Endothelial cell of umbilical vein (primary cell): ENCODE measurements around the gene ACR. TPM values are rescaled to one million over a fixed set of nuclear protein-coding genes. Genes with fewer than 3 reads are reported as not detected.

ENCODE experiments used
- BruUV-seq: library from RNA; stranded (reverse); fragments of 400-500 nt; replicated peaks from 2 replicates; lab custom pipeline; 2021; lab: Mats Ljungman, UMichigan
- CTCF ChIA-PET: fragments of 300-600, 350-600 bp; sonication (Branson Sonifier 250); formaldehyde crosslinking; loops from one replicate; lab custom pipeline; 2021; ENCODE audit warnings: antibody characterized with exemption, inconsistent platforms; lab: Charles Lee
- POLR2A ChIA-PET: fragments of 300-600, 350-600 bp; sonication (Branson Sonifier 250); formaldehyde crosslinking; loops from one replicate; lab custom pipeline; 2021; ENCODE audit warnings: antibody characterized with exemption, inconsistent platforms; lab: Charles Lee
- DNase-seq: peaks from one replicate; pipeline ENCODE4 v3.0.0-alpha.2; 2011; ENCODE audit warnings: low read depth, low spot score
- FAIRE-seq: peaks from 2 replicates; lab custom pipeline; 2011; peaks lifted over from hg19 to GRCh38; lab: Jason Lieb, UNC
- H2AFZ ChIP-seq: 2 replicates; pipeline ENCODE4 v1.6.0; 2012; ENCODE audit warnings: low read depth, low read length, control low read depth, inconsistent platforms
- H3K27ac ChIP-seq: 2 replicates; pipeline ENCODE4 v1.5.1; 2011; ENCODE audit warnings: low read depth, mild to moderate bottlenecking, control low read depth, low read length, moderate library complexity; ENCODE audit not compliant: insufficient read depth
- H3K27me3 ChIP-seq, 2 experiments: 2 replicates each; pipeline versions ENCODE4 v1.6.0 to v1.6.1; 2011; ENCODE audit warnings: low read length in 2 of 2, mixed read lengths in 1 of 2; ENCODE audit not compliant: control insufficient read depth in 2 of 2, insufficient read depth in 2 of 2
- H3K36me3 ChIP-seq, 2 experiments: 2 replicates in 1 of 2; 3 replicates in 1 of 2; pipeline ENCODE4 v1.5.1; 2011; ENCODE audit warnings: low read length in 2 of 2, mild to moderate bottlenecking in 1 of 2, moderate library complexity in 1 of 2; ENCODE audit not compliant: control insufficient read depth in 2 of 2, insufficient read depth in 2 of 2; ENCODE audit errors: extremely low read depth in 1 of 2
- H3K4me1 ChIP-seq: 3 replicates; pipeline ENCODE4 v1.5.1; 2011; ENCODE audit warnings: mild to moderate bottlenecking, low read length; ENCODE audit not compliant: control insufficient read depth, insufficient read depth; ENCODE audit errors: extremely low read depth
- H3K4me2 ChIP-seq: 2 replicates; pipeline ENCODE4 v1.6.1; 2011; ENCODE audit warnings: low read length, control low read depth, mixed read lengths; ENCODE audit not compliant: insufficient read depth
- H3K4me3 ChIP-seq, 3 experiments: fragments of 200-600 bp in 1 of 3; sonication (generic), shearing (Covaris generic) in 1 of 3; replicated peaks in 1 of 3; 2 replicates each; pipeline ENCODE4 v1.5.1; 2011 to 2016; ENCODE audit warnings: control low read depth in 3 of 3, low read length in 3 of 3, mild to moderate bottlenecking in 2 of 3, inconsistent platforms in 1 of 3, low read depth in 1 of 3, moderate library complexity in 1 of 3; ENCODE audit not compliant: insufficient read depth in 1 of 3
- H3K79me2 ChIP-seq: 2 replicates; pipeline ENCODE4 v1.6.0; 2012; ENCODE audit warnings: low read length, inconsistent platforms; ENCODE audit not compliant: control insufficient read depth, insufficient read depth
- H3K9ac ChIP-seq: replicated peaks from 2 replicates; pipeline ENCODE3; 2011; ENCODE audit warnings: low read length, control low read depth; ENCODE audit not compliant: insufficient read depth; ENCODE audit errors: extremely low read depth
- H3K9me1 ChIP-seq: replicated peaks from 3 replicates; pipeline ENCODE4 v1.6.0; 2011; ENCODE audit warnings: mild to moderate bottlenecking, low read length; ENCODE audit not compliant: control insufficient read depth, insufficient read depth; ENCODE audit errors: extremely low read depth
- H3K9me3 ChIP-seq: replicated peaks from 2 replicates; pipeline ENCODE4 v1.5.1; 2012; ENCODE audit warnings: low read length, inconsistent platforms; ENCODE audit not compliant: control insufficient read depth, insufficient read depth
- H4K20me1 ChIP-seq: replicated peaks from 2 replicates; pipeline ENCODE3; 2011; ENCODE audit warnings: mild to moderate bottlenecking, low read length; ENCODE audit not compliant: control insufficient read depth, insufficient read depth; ENCODE audit errors: extremely low read depth
- EZH2 ChIP-seq: IDR thresholded peaks from 2 replicates; pipeline ENCODE4 v1.6.1; 2012; ENCODE audit warnings: borderline replicate concordance, low read depth, mild to moderate bottlenecking, moderate library complexity, low read length, inconsistent platforms; ENCODE audit not compliant: severe bottlenecking
- FOS ChIP-seq: IDR thresholded peaks from 2 replicates; pipeline ENCODE4 v1.6.1; 2011; ENCODE audit warnings: mild to moderate bottlenecking, low read length, moderate library complexity, borderline replicate concordance; ENCODE audit not compliant: insufficient read depth
- GATA2 ChIP-seq: IDR thresholded peaks from 2 replicates; pipeline ENCODE4 v1.7.0; 2011; ENCODE audit warnings: low read depth, mild to moderate bottlenecking, moderate library complexity, mixed read lengths, low read length; ENCODE audit not compliant: insufficient read length, insufficient read depth
- JUN ChIP-seq: IDR thresholded peaks from 2 replicates; pipeline ENCODE4 v1.6.1; 2011; ENCODE audit warnings: borderline replicate concordance, low read depth; ENCODE audit not compliant: insufficient read length, insufficient read depth
- MAX ChIP-seq: IDR thresholded peaks from 2 replicates; pipeline ENCODE4 v1.6.1; 2011; ENCODE audit not compliant: insufficient read depth, insufficient read length
- MYC ChIP-seq: IDR thresholded peaks from one replicate; pipeline ENCODE4 v1.6.1; 2011; ENCODE audit warnings: mild to moderate bottlenecking, low read depth, low read length
- POLR2A ChIP-seq: IDR thresholded peaks from 2 replicates; pipeline ENCODE4 v1.6.1; 2012; ENCODE audit warnings: low read depth, mild to moderate bottlenecking, control low read depth, low read length
- POLR2AphosphoS5 ChIP-seq: IDR thresholded peaks from 2 replicates; pipeline ENCODE4 v1.6.1; 2012; ENCODE audit warnings: low read depth, mild to moderate bottlenecking, control low read depth, low read length, moderate library complexity; ENCODE audit not compliant: insufficient read depth
- dilution Hi-C: fragments of 300-500 bp; cut with MboI; formaldehyde crosslinking; loops from one replicate; pipeline ENCODE4 v1.15.0; 2019; ENCODE audit warnings: low sequenced_read_pairs; ENCODE audit not compliant: extremely low pct_ligation_motif_present
- intact Hi-C: fragments of 100-400 bp; cut with micrococcal nuclease; formaldehyde crosslinking; loops from one replicate; pipeline ENCODE4 v1.10.0; 2022
- polyA plus RNA-seq, 4 experiments: library from polyadenylated mRNA; depleted of rRNA in 3 of 4; stranded (reverse) in 3 of 4; unstranded in 1 of 4; fragments of >200 nt; gene quantifications; 2 replicates each; pipeline versions ENCODE4 v1.2.1 to v1.2.3, GENCODE V29; 2011 to 2012; ENCODE audit warnings: missing spikeins in 1 of 4
- total RNA-seq: library from RNA; stranded (reverse); gene quantifications from 2 replicates; pipeline ENCODE4 v1.2.3, GENCODE V29; 2021
- TF ChIP-seq, protein P1 (sequence below), 2 donors: IDR thresholded peaks; 1 replicate in 1 of 2; 2 replicates in 1 of 2; pipeline ENCODE4 v1.5.1; 2011; ENCODE audit warnings: low read length in 2 of 2, mild to moderate bottlenecking in 2 of 2, moderate library complexity in 2 of 2, control low read depth in 1 of 2, inconsistent platforms in 1 of 2, low read depth in 1 of 2; ENCODE audit not compliant: insufficient read depth in 1 of 2; ENCODE audit errors: extremely low read depth in 1 of 2

The ACR gene
- total and polyA plus RNA-seq, 2 donors (not counting 3 experiments of a cell fraction or from before 2014, with no cell fraction given): 0.91 to 4.1 TPM

GRCh38 chr22:50716290-50717024 is 21.5 kb upstream of the ACR start:
- H3K9me3 ChIP-seq: no peaks in the 10 kb centered on the region
- CTCF ChIA-PET: no interaction called here

More at GRCh38 chr22:50716290-50717024, 21.5 kb upstream of the ACR start:
- Histone ChIP-seq H3K27ac (no peak overlapping the region), H3K4me1 (no peaks in the 10 kb centered on the region), H3K27me3 (no peaks in the 10 kb centered on the region), H4K20me1 (no peaks in the 10 kb centered on the region), H2AFZ (no peak overlapping the region), H3K36me3 (peaks cover 32 to 72% of the 10 kb centered on the region in 2 experiments), H3K4me2 (no peak overlapping the region), H3K4me3 (no peak overlapping the region), H3K9ac (no peak overlapping the region), H3K79me2 (peaks cover 6% of the 10 kb centered on the region), H3K9me1 (no peaks in the 10 kb centered on the region)
- TF ChIP-seq MAX (no peak), MYC (no peak), FOS (no peak), POLR2A (no peak), JUN (no peak), POLR2AphosphoS5 (no peak), GATA2 (no peak), EZH2 (no peak)
- TF ChIP-seq, protein P1, sequence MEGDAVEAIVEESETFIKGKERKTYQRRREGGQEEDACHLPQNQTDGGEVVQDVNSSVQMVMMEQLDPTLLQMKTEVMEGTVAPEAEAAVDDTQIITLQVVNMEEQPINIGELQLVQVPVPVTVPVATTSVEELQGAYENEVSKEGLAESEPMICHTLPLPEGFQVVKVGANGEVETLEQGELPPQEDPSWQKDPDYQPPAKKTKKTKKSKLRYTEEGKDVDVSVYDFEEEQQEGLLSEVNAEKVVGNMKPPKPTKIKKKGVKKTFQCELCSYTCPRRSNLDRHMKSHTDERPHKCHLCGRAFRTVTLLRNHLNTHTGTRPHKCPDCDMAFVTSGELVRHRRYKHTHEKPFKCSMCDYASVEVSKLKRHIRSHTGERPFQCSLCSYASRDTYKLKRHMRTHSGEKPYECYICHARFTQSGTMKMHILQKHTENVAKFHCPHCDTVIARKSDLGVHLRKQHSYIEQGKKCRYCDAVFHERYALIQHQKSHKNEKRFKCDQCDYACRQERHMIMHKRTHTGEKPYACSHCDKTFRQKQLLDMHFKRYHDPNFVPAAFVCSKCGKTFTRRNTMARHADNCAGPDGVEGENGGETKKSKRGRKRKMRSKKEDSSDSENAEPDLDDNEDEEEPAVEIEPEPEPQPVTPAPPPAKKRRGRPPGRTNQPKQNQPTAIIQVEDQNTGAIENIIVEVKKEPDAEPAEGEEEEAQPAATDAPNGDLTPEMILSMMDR (IDR thresholded peaks at IDR 0.05; ENCODE audit: extremely low read depth in 1 of 2, insufficient read depth in 1 of 2, low read depth in 1 of 2, low read length in 2 of 2): no peak
- FAIRE-seq (no peak), DNase-seq (no peak)
- no TSS peak for BruUV-seq
- dilution Hi-C loops (no loop called here), intact Hi-C loops (no loop called here)
- POLR2A ChIA-PET: no interaction called here
